ENCODE results near the gene DCBLD2. TPM values are rescaled to one million over a fixed set of nuclear protein-coding genes. Genes with fewer than 3 reads are reported as not detected.
A peak's percentile ranks its signal among the peaks of the same experiment; 100 is the strongest.
"Not testable (repeated sequence)": the region's sequence is repeated elsewhere in the genome, so short reads cannot be mapped to it uniquely, and the experiment has no call there.

The DCBLD2 gene
- polyA plus RNA-seq, 1 of the 3 experiments (the other 2 are of a cell fraction) = 159 TPM

DNA sequence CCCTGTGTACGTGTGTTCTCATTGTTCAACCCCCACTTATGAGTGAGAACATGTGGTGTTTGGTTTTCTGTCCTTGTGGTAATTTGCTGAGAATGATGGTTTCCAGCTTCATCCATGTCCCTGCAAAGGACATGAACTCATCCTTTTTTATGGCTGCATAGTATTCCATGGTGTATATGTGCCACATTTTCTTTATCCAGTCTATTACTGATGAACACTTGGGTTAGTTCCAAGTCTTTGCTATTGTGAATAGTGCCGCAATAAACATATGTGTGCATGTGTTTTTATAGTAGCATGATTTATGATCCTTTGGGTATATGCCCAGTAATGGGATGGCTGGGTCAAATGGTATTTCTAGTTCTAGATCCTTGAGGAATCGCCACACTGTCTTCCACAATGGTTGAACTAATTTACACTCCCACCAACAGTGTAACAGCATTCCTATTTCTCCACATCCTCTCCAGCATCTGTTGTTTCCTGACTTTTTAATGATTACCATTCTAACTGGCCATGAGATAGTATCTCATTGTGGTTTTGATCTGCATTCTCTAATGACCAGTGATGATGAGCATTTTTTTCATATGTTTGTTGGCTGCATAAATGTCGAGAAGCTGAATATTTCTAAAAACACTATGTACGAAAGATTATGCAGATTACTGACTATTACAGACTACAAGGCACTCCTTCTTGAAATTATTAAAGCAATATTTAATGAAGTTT is 18.7 kb downstream of the DCBLD2 start:
- H3F3A ChIP-seq (replicated peaks; ENCODE audit: insufficient read depth) = peaks cover 78% of the 10 kb centered on the region
- peaks cover 100% of the 10 kb centered on the region for H3K79me2 ChIP-seq (ENCODE audit: insufficient read depth)
- H3K4me2 ChIP-seq = peak overlapping the region; percentile 72; the same call in 1 of the 2 replicates
- peaks cover 99% of the 10 kb centered on the region for H4K20me1 ChIP-seq (ENCODE audit: insufficient read depth)
- H3K36me3 ChIP-seq (replicated peaks in 1 of 2; ENCODE audit: control insufficient read depth in 1 of 2, insufficient read depth in 2 of 2, low read length in 1 of 2) = peaks cover 15 to 74% of the 10 kb centered on the region in 2 experiments
- H3K9ac ChIP-seq; H3K27me3 ChIP-seq (ENCODE audit: insufficient read depth); H3K9me3 ChIP-seq; H3K4me3 ChIP-seq (ENCODE audit: low read depth in 2 of 2, low read length in 1 of 2); CTCF ChIA-PET; POLR2A ChIA-PET; H2AFZ ChIP-seq (ENCODE audit: low read depth); H3K9me2 ChIP-seq; DNase-seq: not testable (repeated sequence)
- WGBS (ENCODE audit: low lambda C conversion rate) = 81% methylated on average over 5 of the region's 5 CpGs
- peaks cover 15 to 22% of the 10 kb centered on the region in 2 experiments; a peak in 3 of 4 replicates for H3K4me1 ChIP-seq (ENCODE audit: control insufficient read depth in 1 of 2, insufficient read depth in 2 of 2, low read depth in 1 of 2, low read length in 1 of 2)
- peak overlapping the region; percentile 79 to 82; a peak in 3 of 4 replicates for H3K27ac ChIP-seq (ENCODE audit: low read depth in 2 of 2, low read length in 1 of 2)
- TF ChIP-seq TCF12 (IDR thresholded peaks at IDR 0.05) = peak; percentile 41
- TF ChIP-seq, protein P1, sequence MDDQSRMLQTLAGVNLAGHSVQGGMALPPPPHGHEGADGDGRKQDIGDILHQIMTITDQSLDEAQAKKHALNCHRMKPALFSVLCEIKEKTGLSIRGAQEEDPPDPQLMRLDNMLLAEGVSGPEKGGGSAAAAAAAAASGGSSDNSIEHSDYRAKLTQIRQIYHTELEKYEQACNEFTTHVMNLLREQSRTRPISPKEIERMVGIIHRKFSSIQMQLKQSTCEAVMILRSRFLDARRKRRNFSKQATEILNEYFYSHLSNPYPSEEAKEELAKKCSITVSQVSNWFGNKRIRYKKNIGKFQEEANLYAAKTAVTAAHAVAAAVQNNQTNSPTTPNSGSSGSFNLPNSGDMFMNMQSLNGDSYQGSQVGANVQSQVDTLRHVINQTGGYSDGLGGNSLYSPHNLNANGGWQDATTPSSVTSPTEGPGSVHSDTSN (IDR thresholded peaks at IDR 0.05) = 0 out of 2 replicates have a peak, but pooled peaks have one; percentile 23

GRCh38 chr3:98877132-98877531 is 24.4 kb downstream of the DCBLD2 start:
- 75% methylated on average over 2 of the region's 2 CpGs for WGBS (ENCODE audit: low lambda C conversion rate)
- CTCF ChIA-PET = no interaction called here
- TF ChIP-seq MAX (IDR thresholded peaks at IDR 0.05; ENCODE audit: low read depth) (no peak), TAF1 (IDR thresholded peaks at IDR 0.05; ENCODE audit: borderline replicate concordance, low read depth, low read length) (no peak), RCOR1 (IDR thresholded peaks at IDR 0.05; ENCODE audit: low read length) (no peak), ELF1 (IDR thresholded peaks at IDR 0.05) (no peak)
- H3K9me2 ChIP-seq = no peaks in the 10 kb centered on the region
- H3K36me3 ChIP-seq (replicated peaks in 1 of 2; ENCODE audit: control insufficient read depth in 1 of 2, insufficient read depth in 2 of 2, low read length in 1 of 2) = peaks cover 25 to 97% of the 10 kb centered on the region in 2 experiments
- H3K79me2 ChIP-seq (ENCODE audit: insufficient read depth) = peaks cover 100% of the 10 kb centered on the region
- no peak overlapping the region for H2AFZ ChIP-seq (ENCODE audit: low read depth)
- peaks cover 99% of the 10 kb centered on the region for H4K20me1 ChIP-seq (ENCODE audit: insufficient read depth)
- no peak overlapping the region for H3K4me3 ChIP-seq (ENCODE audit: low read depth in 2 of 2, low read length in 1 of 2)
- H3F3A ChIP-seq (replicated peaks; ENCODE audit: insufficient read depth) = peaks cover 72% of the 10 kb centered on the region
- peak overlapping the region; percentile 25; the same call in 1 of the 2 replicates for H3K4me2 ChIP-seq
- no peak overlapping the region for H3K9ac ChIP-seq
- H3K27me3 ChIP-seq (ENCODE audit: insufficient read depth) = no peaks in the 10 kb centered on the region
- H3K27ac ChIP-seq (ENCODE audit: low read depth in 2 of 2, low read length in 1 of 2) = peak overlapping the region in 1 of 2 experiments; percentile 26; a peak in 1 of 4 replicates
- no peak for DNase-seq
- H3K4me1 ChIP-seq (ENCODE audit: control insufficient read depth in 1 of 2, insufficient read depth in 2 of 2, low read depth in 1 of 2, low read length in 1 of 2) = peaks cover 2 to 4% of the 10 kb centered on the region in 2 experiments; a peak in 3 of 4 replicates
- H3K9me3 ChIP-seq = no peaks in the 10 kb centered on the region
- POLR2A ChIA-PET = no interaction called here

DNA sequence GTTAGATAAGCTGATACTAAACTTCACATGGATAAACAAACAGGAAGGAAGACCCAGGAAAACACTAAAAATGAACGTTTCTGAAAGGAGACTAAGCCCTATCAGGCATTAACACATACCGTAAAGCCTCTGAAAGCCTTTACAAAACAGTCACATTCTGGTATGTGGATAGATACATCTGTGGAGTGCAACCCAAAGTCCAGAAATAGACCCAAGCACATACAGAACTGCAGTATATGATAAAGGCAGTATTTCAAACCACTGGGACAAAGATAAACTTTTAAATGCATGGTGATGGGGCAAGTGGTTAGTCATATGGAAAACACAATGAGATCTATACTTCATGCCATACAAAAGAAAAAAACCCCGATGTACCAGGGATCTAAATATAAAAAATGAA is 26.0 kb downstream of the DCBLD2 start:
- H3K36me3 ChIP-seq (replicated peaks in 1 of 2; ENCODE audit: control insufficient read depth in 1 of 2, insufficient read depth in 2 of 2, low read length in 1 of 2) = peaks cover 21 to 97% of the 10 kb centered on the region in 2 experiments
- peak overlapping the region in 1 of 2 experiments; percentile 26; a peak in 1 of 4 replicates for H3K27ac ChIP-seq (ENCODE audit: low read depth in 2 of 2, low read length in 1 of 2)
- 47% methylated on average over 3 of the region's 3 CpGs for WGBS (ENCODE audit: low lambda C conversion rate)
- H4K20me1 ChIP-seq (ENCODE audit: insufficient read depth) = peaks cover 99% of the 10 kb centered on the region
- no peak for DNase-seq
- no peak overlapping the region for H2AFZ ChIP-seq (ENCODE audit: low read depth)
- H3K4me1 ChIP-seq (ENCODE audit: control insufficient read depth in 1 of 2, insufficient read depth in 2 of 2, low read depth in 1 of 2, low read length in 1 of 2) = peaks cover 2 to 4% of the 10 kb centered on the region in 2 experiments; a peak in 3 of 4 replicates
- no peak overlapping the region for H3K4me2 ChIP-seq
- H3K4me3 ChIP-seq (ENCODE audit: low read depth in 2 of 2, low read length in 1 of 2) = no peak overlapping the region
- no peaks in the 10 kb centered on the region for H3K9me3 ChIP-seq
- ChIA-PET CTCF (interaction anchor here (1.2 kb wide), 1 partner anchor 20 kb away, joined by 3 read pairs; no protein-coding TSS in a partner anchor), POLR2A (no interaction called here)
- H3K9ac ChIP-seq = no peak overlapping the region
- H3F3A ChIP-seq (replicated peaks; ENCODE audit: insufficient read depth) = peaks cover 74% of the 10 kb centered on the region
- no peaks in the 10 kb centered on the region for H3K9me2 ChIP-seq
- H3K27me3 ChIP-seq (ENCODE audit: insufficient read depth) = no peaks in the 10 kb centered on the region
- peaks cover 100% of the 10 kb centered on the region for H3K79me2 ChIP-seq (ENCODE audit: insufficient read depth)
- TF ChIP-seq ELF1 (IDR thresholded peaks at IDR 0.05) = no peak
- TF ChIP-seq, protein P1 (IDR thresholded peaks at IDR 0.05) = no peak
- TF ChIP-seq TCF12 (IDR thresholded peaks at IDR 0.05) = no peak
- TF ChIP-seq SMC3 (IDR thresholded peaks at IDR 0.05; ENCODE audit: low read depth, low read length) = no peak
- no peak for TF ChIP-seq FOXJ3 (CRISPR knock-in tag; IDR thresholded peaks at IDR 0.05)
- no peak for TF ChIP-seq CHD2 (IDR thresholded peaks at IDR 0.05; ENCODE audit: low read length, partially characterized antibody)
- no peak for TF ChIP-seq JUND (IDR thresholded peaks at IDR 0.05)
- TF ChIP-seq MAX (IDR thresholded peaks at IDR 0.05; ENCODE audit: low read depth) = no peak
- no peak for TF ChIP-seq GATA2 (CRISPR knock-in tag; IDR thresholded peaks at IDR 0.05)
- TF ChIP-seq RXRA (IDR thresholded peaks at IDR 0.05; ENCODE audit: borderline replicate concordance, low read depth) = no peak
- no peak for TF ChIP-seq RAD21 (IDR thresholded peaks at IDR 0.05; ENCODE audit: low read length)
- TF ChIP-seq MEF2A (IDR thresholded peaks at IDR 0.05; ENCODE audit: borderline replicate concordance, low read depth) = no peak
- TF ChIP-seq, protein P2, sequence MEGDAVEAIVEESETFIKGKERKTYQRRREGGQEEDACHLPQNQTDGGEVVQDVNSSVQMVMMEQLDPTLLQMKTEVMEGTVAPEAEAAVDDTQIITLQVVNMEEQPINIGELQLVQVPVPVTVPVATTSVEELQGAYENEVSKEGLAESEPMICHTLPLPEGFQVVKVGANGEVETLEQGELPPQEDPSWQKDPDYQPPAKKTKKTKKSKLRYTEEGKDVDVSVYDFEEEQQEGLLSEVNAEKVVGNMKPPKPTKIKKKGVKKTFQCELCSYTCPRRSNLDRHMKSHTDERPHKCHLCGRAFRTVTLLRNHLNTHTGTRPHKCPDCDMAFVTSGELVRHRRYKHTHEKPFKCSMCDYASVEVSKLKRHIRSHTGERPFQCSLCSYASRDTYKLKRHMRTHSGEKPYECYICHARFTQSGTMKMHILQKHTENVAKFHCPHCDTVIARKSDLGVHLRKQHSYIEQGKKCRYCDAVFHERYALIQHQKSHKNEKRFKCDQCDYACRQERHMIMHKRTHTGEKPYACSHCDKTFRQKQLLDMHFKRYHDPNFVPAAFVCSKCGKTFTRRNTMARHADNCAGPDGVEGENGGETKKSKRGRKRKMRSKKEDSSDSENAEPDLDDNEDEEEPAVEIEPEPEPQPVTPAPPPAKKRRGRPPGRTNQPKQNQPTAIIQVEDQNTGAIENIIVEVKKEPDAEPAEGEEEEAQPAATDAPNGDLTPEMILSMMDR (IDR thresholded peaks at IDR 0.05) = no peak
